Measurements from ENCODE around the gene TROAP. TPM values are rescaled to one million over a fixed set of nuclear protein-coding genes. Genes with fewer than 3 reads are reported as not detected.

Gene TROAP
- total RNA-seq, 2 experiments from 2014 or later, result 141 to 150 TPM

DNA sequence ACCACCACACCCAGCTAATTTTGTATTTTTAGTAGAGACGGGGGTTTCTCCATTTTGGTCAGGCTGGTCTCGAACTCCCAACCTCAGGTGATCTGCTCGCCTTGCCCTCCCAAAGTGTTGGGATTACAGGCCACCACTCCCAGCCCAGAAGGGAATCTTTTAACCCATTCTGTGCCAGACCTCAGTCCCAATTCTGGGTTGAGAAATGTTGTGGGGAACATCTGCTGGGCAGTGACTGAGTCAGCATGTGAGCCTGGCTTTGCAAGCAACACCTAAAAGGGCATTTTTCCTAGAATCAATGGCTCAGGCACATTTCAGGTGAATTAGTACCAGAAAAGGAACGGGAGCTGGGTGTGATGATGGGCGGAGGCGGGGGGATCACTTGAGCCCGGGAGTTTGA, 36.6 kb downstream of the TROAP start:
- CTCF ChIA-PET (ENCODE audit: unreplicated experiment), result no interaction called here
- H3K4me3 ChIP-seq (ENCODE audit: low read depth, low read length, poor library complexity, severe bottlenecking), result no peak overlapping the region
- H3K4me1 ChIP-seq (ENCODE audit: insufficient read depth, low read length, poor library complexity, severe bottlenecking), result no peaks in the 10 kb centered on the region
- H3K36me3 ChIP-seq (ENCODE audit: insufficient read depth, low read length), result no peaks in the 10 kb centered on the region
- no peak overlapping the region for H2AFZ ChIP-seq (ENCODE audit: low read length)
- H3K27ac ChIP-seq (ENCODE audit: low read depth, low read length, poor library complexity, severe bottlenecking), result no peak overlapping the region
- DNase-seq (ENCODE audit: low spot score), result no peak
- no peaks in the 10 kb centered on the region for H4K20me1 ChIP-seq (ENCODE audit: insufficient read depth, low read length)
- POLR2A ChIA-PET, result interaction anchor here (0.7 to 2.4 kb wide), 3 partner anchors 46 to 152 kb away, joined by 3 to 18 read pairs (median 3); no protein-coding TSS in a partner anchor
- intact Hi-C loops (cut with micrococcal nuclease; ENCODE audit: unreplicated experiment), result no loop called here
- no peaks in the 10 kb centered on the region for H3K9me2 ChIP-seq (ENCODE audit: insufficient read depth, low read length)
- no peaks in the 10 kb centered on the region for H3K9me3 ChIP-seq (ENCODE audit: low read length)
- BruUV-seq (replicated peaks), result no TSS peak
- no peak overlapping the region for H3K4me2 ChIP-seq (ENCODE audit: low read length)
- TF ChIP-seq, protein P1, sequence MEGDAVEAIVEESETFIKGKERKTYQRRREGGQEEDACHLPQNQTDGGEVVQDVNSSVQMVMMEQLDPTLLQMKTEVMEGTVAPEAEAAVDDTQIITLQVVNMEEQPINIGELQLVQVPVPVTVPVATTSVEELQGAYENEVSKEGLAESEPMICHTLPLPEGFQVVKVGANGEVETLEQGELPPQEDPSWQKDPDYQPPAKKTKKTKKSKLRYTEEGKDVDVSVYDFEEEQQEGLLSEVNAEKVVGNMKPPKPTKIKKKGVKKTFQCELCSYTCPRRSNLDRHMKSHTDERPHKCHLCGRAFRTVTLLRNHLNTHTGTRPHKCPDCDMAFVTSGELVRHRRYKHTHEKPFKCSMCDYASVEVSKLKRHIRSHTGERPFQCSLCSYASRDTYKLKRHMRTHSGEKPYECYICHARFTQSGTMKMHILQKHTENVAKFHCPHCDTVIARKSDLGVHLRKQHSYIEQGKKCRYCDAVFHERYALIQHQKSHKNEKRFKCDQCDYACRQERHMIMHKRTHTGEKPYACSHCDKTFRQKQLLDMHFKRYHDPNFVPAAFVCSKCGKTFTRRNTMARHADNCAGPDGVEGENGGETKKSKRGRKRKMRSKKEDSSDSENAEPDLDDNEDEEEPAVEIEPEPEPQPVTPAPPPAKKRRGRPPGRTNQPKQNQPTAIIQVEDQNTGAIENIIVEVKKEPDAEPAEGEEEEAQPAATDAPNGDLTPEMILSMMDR (conservative IDR thresholded peaks at IDR 0.05; ENCODE audit: low read length), result no peak
- TF ChIP-seq EZH2phosphoT487 (IDR thresholded peaks at IDR 0.05; ENCODE audit: borderline replicate concordance, low read depth, low read length), result no peak
- no peaks in the 10 kb centered on the region for H3K79me2 ChIP-seq (ENCODE audit: insufficient read depth, low read depth, low read length)

GRCh38 chr12:49362077-49362476, 39.0 kb downstream of the TROAP start:
- no peak for DNase-seq (ENCODE audit: low spot score)
- H3K79me2 ChIP-seq (ENCODE audit: insufficient read depth, low read depth, low read length), result no peaks in the 10 kb centered on the region
- POLR2A ChIA-PET, result interaction anchor here (1.3 kb wide), 1 partner anchor 9 kb away, joined by 3 read pairs; no protein-coding TSS in a partner anchor
- H2AFZ ChIP-seq (ENCODE audit: low read length), result no peak overlapping the region
- H3K4me3 ChIP-seq (ENCODE audit: low read depth, low read length, poor library complexity, severe bottlenecking), result no peak overlapping the region
- no peaks in the 10 kb centered on the region for H3K36me3 ChIP-seq (ENCODE audit: insufficient read depth, low read length)
- H3K9me3 ChIP-seq (ENCODE audit: low read length), result no peaks in the 10 kb centered on the region
- no peak overlapping the region for H3K27ac ChIP-seq (ENCODE audit: low read depth, low read length, poor library complexity, severe bottlenecking)
- intact Hi-C loops (cut with micrococcal nuclease; ENCODE audit: unreplicated experiment), result no loop called here
- TF ChIP-seq, protein P1 (conservative IDR thresholded peaks at IDR 0.05; ENCODE audit: low read length), result no peak
- TF ChIP-seq EZH2phosphoT487 (IDR thresholded peaks at IDR 0.05; ENCODE audit: borderline replicate concordance, low read depth, low read length), result no peak
- no peak overlapping the region for H3K4me2 ChIP-seq (ENCODE audit: low read length)
- CTCF ChIA-PET (ENCODE audit: unreplicated experiment), result no interaction called here
- no TSS peak for BruUV-seq (replicated peaks)
- no peaks in the 10 kb centered on the region for H4K20me1 ChIP-seq (ENCODE audit: insufficient read depth, low read length)
- peaks cover 4% of the 10 kb centered on the region for H3K4me1 ChIP-seq (ENCODE audit: insufficient read depth, low read length, poor library complexity, severe bottlenecking)
- no peaks in the 10 kb centered on the region for H3K9me2 ChIP-seq (ENCODE audit: insufficient read depth, low read length)

DNA sequence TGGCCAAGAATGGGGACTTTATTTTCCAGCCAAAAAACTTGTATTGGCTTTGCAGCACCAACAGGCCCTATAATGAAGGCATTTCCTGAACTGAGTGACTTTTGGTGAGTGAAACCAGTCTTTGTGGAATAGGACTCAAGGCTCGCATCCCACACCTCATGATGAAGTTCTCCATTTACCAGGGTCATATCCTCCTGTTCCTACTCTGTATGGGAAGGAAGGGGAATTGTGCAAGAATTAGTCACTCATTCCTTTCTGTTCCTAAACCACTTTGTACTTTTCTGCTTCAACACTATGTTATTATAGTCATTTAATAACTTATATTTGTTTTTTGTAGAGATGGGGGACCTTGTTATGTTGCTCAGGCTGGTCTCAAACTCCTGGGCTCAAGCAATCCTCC, 41.9 kb downstream of the TROAP start:
- H3K4me1 ChIP-seq (ENCODE audit: insufficient read depth, low read length, poor library complexity, severe bottlenecking), result peaks cover 20% of the 10 kb centered on the region
- no peaks in the 10 kb centered on the region for H4K20me1 ChIP-seq (ENCODE audit: insufficient read depth, low read length)
- no peak overlapping the region for H3K4me2 ChIP-seq (ENCODE audit: low read length)
- ChIA-PET POLR2A (interaction anchor here (0.6 kb wide), 1 partner anchor 146 kb away, joined by 4 read pairs; no protein-coding TSS in a partner anchor), CTCF (ENCODE audit: unreplicated experiment) (interaction anchor here (0.9 kb wide), 1 partner anchor 17 kb away, joined by 3 read pairs; no protein-coding TSS in a partner anchor)
- intact Hi-C loops (cut with micrococcal nuclease; ENCODE audit: unreplicated experiment), result loop anchor here (5.0 kb wide), 1 partner anchor 257 kb away; the partner anchor contains the start of gene PRPF40B
- no peak for TF ChIP-seq EZH2phosphoT487 (IDR thresholded peaks at IDR 0.05; ENCODE audit: borderline replicate concordance, low read depth, low read length)
- TF ChIP-seq, protein P1 (conservative IDR thresholded peaks at IDR 0.05; ENCODE audit: low read length), result no peak
- no peak overlapping the region for H2AFZ ChIP-seq (ENCODE audit: low read length)
- no peaks in the 10 kb centered on the region for H3K9me3 ChIP-seq (ENCODE audit: low read length)
- no peak for DNase-seq (ENCODE audit: low spot score)
- no peaks in the 10 kb centered on the region for H3K9me2 ChIP-seq (ENCODE audit: insufficient read depth, low read length)
- no peak overlapping the region for H3K27ac ChIP-seq (ENCODE audit: low read depth, low read length, poor library complexity, severe bottlenecking)
- H3K4me3 ChIP-seq (ENCODE audit: low read depth, low read length, poor library complexity, severe bottlenecking), result no peak overlapping the region
- H3K36me3 ChIP-seq (ENCODE audit: insufficient read depth, low read length), result no peaks in the 10 kb centered on the region
- BruUV-seq (replicated peaks), result no TSS peak
- H3K79me2 ChIP-seq (ENCODE audit: insufficient read depth, low read depth, low read length), result peaks cover 24% of the 10 kb centered on the region

Measured in OCI-LY7 (cell line).